Activated T-cell treated with anti-CD3 and anti-CD28 coated beads, Interleukin-2, amount 50 U/mL, for 4 hours (primary cell): ENCODE measurements around the gene TMEM30A. TPM values are rescaled to one million over a fixed set of nuclear protein-coding genes. Genes with fewer than 3 reads are reported as not detected.

ENCODE experiments used
- ATAC-seq, 2 donors: fragments of 200-7000 bp; cut with Tn5 transposase; one replicate each; pipeline ENCODE4 v1.10.0; 2021
- DNase-seq: peaks from one replicate; pipeline ENCODE4 v3.0.0-alpha.2; 2020
- H3K27me3 Mint-ChIP-seq: one replicate; pipeline ENCODE4 v1.8.0; 2021; ENCODE audit warnings: low read depth, mixed read lengths
- H3K36me3 Mint-ChIP-seq: one replicate; pipeline ENCODE4 v1.8.0; 2022; ENCODE audit warnings: mixed read lengths; ENCODE audit not compliant: insufficient read depth
- H3K4me1 Mint-ChIP-seq: one replicate; pipeline ENCODE4 v1.8.0; 2021; ENCODE audit warnings: low read depth, mixed read lengths
- H3K4me3 Mint-ChIP-seq: one replicate; pipeline ENCODE4 v1.8.0; 2021; ENCODE audit warnings: mild to moderate bottlenecking, moderate library complexity, mixed read lengths
- H3K9me3 Mint-ChIP-seq: one replicate; pipeline ENCODE4 v1.8.0; 2021; ENCODE audit warnings: mixed read lengths
- total RNA-seq, 3 donors: library from RNA; stranded (reverse); gene quantifications; one replicate each; pipeline ENCODE4 v1.2.1, GENCODE V29; 2021

The TMEM30A gene
- total RNA-seq, 3 donors from 2014 or later = 47.7 to 60.4 (median 55.7) TPM

DNA sequence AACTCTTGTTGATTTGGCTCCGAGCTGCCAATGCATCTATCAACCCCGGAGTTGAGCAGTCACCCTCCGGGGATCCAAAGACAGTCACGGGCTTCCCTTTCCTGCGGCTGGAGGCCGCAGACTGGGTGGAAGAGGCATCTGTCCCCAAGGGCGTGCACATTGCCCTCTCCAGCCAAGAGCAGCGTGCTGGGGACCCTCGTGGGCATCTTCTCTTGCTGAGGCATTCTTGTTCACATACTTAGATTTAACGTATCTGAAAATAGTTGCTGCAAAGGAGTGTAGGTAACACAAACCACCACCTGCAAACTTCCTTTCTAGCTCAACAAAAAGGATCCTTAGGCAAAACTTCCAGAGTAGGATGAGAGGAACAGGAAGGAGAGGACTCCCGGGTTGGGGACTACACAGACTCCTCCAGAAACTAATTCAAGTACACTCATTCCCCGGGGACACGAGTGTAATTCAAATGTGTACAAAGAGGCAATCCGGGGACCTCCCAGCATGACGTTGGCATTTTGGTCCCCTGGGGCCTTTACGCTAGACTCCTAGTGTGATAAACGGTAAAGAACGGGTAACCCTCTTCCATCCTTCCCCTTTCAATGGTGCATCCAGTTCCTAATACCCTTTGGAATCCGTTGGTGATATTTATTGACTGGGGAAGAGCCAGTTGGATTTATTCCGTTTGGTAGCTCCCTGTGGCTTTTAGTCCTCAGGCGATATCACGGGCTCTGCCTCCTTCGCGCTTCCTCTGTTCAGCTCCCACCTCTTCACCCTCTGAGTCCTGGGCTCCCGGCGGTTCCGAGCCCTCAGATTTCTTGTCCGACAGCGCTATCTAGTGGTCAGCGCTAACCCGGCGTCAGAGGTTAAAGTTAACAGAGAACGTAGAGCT is 76.1 kb downstream of the TMEM30A start:
- Mint-ChIP-seq H3K4me1 (peaks cover 50% of the 10 kb centered on the region), H3K36me3 (no peaks in the 10 kb centered on the region), H3K27me3 (peaks cover 68% of the 10 kb centered on the region), H3K9me3 (no peaks in the 10 kb centered on the region), H3K4me3 (peak overlapping the region; percentile 67)
- ATAC-seq (peak; percentile 79), DNase-seq (peak; percentile 77)

- H3K4me3 Mint-ChIP-seq = peak overlapping the region; percentile 67
- peaks cover 82% of the 10 kb centered on the region for H3K27me3 Mint-ChIP-seq
- H3K4me1 Mint-ChIP-seq = peaks cover 57% of the 10 kb centered on the region
- no peak for ATAC-seq
- no peaks in the 10 kb centered on the region for H3K36me3 Mint-ChIP-seq
- no peak for DNase-seq
- no peaks in the 10 kb centered on the region for H3K9me3 Mint-ChIP-seq
These were observed 77.8 kb downstream of the TMEM30A start for GRCh38 chr6:75206576-75207342.

DNA sequence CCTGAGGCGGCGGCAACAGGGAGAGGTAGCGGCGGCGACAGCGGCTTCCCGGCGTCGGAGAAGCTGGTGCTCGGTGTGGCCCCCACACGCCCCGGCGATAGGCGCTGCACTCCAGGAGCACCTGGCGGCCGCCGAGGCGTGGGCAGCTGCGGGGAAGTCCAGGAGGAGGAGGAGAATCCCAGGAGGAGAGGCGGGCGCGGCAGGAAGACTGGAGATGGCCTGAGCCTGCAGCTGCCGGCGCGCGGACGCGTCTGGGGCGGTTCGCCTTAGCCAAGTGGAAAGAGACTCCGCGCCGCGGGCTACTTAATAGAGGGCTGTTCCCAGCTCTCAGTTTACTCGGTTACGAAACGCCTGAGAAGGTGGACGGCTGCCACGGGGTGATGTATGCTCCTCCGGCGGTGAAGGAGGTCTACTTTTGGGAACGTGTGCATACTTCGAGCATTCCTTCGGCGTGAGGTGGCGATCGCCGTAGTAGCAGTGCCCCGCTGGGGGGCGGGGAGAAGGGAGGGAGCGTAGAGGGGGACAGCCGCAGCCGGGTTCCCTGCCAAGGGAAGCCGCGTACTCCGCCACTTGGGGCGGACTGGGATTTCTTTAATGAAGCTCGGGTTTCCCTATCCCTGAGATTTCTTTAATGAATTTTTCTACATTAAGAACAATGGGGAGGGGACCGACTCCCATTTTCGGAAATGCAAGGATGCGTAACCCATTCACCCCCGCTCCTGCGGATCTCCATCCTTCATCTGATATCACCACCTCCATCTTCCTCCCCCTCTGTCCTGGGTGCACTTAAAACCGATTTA is 78.6 kb downstream of the TMEM30A start, which contains the start of gene COL12A1:
Gene COL12A1, minus strand, starts transcription at position 278 of the 800 bp plus-strand sequence. CDS start 3,261 bp downstream, outside the sequence.
- H3K4me1 Mint-ChIP-seq = peaks cover 54% of the 10 kb centered on the region
- no peaks in the 10 kb centered on the region for H3K9me3 Mint-ChIP-seq
- ATAC-seq (no peak), DNase-seq (no peak)
- peaks cover 85% of the 10 kb centered on the region for H3K27me3 Mint-ChIP-seq
- H3K4me3 Mint-ChIP-seq = peak within 1 kb of the TSS; percentile 73
- no peaks in the 10 kb centered on the region for H3K36me3 Mint-ChIP-seq

DNA sequence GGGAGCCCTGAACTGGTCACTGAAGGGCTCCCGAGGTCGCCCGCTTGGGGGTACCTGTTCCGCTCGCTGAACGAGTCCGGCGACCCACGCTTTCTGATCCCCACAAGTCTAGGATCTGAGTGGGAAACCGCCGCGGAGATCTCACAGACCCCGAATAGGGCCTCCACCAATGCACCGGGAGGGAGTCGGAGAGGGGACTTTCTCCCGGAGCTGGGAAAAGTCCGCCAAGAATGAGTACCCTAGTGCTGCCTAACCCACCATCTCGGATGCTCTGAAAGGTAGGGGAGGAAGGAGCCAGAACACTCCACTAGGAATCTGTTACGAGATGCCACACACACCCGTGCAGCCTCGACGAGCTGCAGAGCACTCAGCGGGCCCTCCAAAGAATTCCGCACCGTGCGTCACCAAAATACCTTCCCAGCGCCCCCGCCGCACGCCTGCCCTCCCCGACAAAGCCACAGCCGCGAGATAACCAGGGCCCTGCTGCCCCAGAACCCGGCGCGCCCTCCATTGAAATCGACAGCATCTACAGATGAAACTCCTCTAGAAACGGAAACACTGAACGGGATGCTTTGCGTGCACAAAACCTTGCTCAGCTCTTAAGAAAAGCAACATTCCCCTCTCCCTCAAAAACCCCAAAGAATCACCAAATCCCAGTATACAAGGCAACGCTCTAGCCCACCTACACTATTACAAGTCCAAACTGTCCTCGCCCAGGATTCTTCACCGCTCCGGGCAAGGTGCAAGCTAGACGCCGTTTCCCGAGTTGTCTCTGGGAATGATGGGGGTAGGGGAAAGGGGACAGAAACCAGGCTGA is 79.4 kb downstream of the TMEM30A start:
- ATAC-seq = peak; percentile 5 to 11
- Mint-ChIP-seq H3K4me3 (peak overlapping the region; percentile 73), H3K4me1 (peaks cover 54% of the 10 kb centered on the region), H3K36me3 (no peaks in the 10 kb centered on the region), H3K9me3 (no peaks in the 10 kb centered on the region), H3K27me3 (peaks cover 84% of the 10 kb centered on the region)
- DNase-seq = no peak

- Mint-ChIP-seq H3K36me3 (no peaks in the 10 kb centered on the region), H3K4me3 (peak overlapping the region; percentile 73), H3K27me3 (peaks cover 86% of the 10 kb centered on the region), H3K4me1 (peaks cover 54% of the 10 kb centered on the region), H3K9me3 (no peaks in the 10 kb centered on the region)
- no peak for ATAC-seq
- no peak for DNase-seq
These were observed 80.2 kb downstream of the TMEM30A start for GRCh38 chr6:75204217-75204958.

DNA sequence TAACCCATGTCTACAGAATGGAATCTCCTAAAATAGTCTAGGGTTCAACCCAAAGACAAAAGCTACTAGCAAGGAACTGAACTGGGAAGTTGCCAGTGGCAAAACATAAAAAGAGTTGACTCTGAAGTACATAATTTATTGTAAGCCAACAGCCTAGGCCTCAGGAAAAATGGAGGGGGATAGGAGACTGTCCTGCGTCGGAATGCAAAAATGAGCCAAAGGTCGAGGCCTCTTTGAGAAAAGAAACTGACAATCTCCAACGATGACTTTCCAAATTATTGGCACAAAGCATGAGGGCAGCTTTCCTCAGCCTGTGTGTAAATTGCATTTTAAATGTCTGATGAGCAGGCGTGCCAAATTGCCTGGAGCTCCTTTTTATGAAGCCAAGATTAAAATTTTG is 80.9 kb downstream of the TMEM30A start:
- no peaks in the 10 kb centered on the region for H3K36me3 Mint-ChIP-seq
- no peak for DNase-seq
- ATAC-seq = no peak
- peaks cover 81% of the 10 kb centered on the region for H3K27me3 Mint-ChIP-seq
- H3K4me1 Mint-ChIP-seq = peaks cover 52% of the 10 kb centered on the region
- peak overlapping the region; percentile 37 for H3K4me3 Mint-ChIP-seq
- no peaks in the 10 kb centered on the region for H3K9me3 Mint-ChIP-seq

Other genes starting within 250 kb of the TMEM30A start
- under 1 TPM; 0.29 to 0.40 (median 0.30) TPM for gene COL12A1, start 78.7 kb downstream of the TMEM30A start, total RNA-seq
- 100 to 1,000 TPM; 469 to 506 (median 486) TPM for gene COX7A2, start 41.0 kb downstream of the TMEM30A start, total RNA-seq
- under 1 TPM in 1 of 3 donors, not detected in 2; 0.05 TPM for gene FILIP1, start 209.0 kb upstream of the TMEM30A start, total RNA-seq